Body of pancreas (tissue), 4 donors: ENCODE results near the gene TMEM170B.

Experiments used
- CTCF ChIP-seq, 7 experiments: fragments of 450-650 bp in 4 of 7; fragments of 200-600 bp in 3 of 7; sonication (generic) in 3 of 7; IDR thresholded peaks; one replicate each; pipeline ENCODE4 v1.5.1; 2016 to 2019; ENCODE audit warnings: antibody characterized with exemption in 7 of 7
- POLR2A ChIP-seq, 3 donors: fragments of 450-650 bp; IDR thresholded peaks; one replicate each; pipeline ENCODE4 v1.6.1; 2016; ENCODE audit warnings: antibody characterized with exemption in 3 of 3, mild to moderate bottlenecking in 2 of 3

- TF ChIP-seq POLR2A (IDR thresholded peaks at IDR 0.05): no peak
- TF ChIP-seq CTCF (IDR thresholded peaks at IDR 0.05): no peak
Observed at GRCh38 chr6:11598687-11599086, 61.1 kb downstream of the TMEM170B start.
